Iris pigment epithelial cell (primary cell): ENCODE measurements around the gene SEC24B.
"Not testable (repeated sequence)": the region's sequence is repeated elsewhere in the genome, so short reads cannot be mapped to it uniquely, and the experiment has no call there.

ENCODE experiments used
- DNase-seq: peaks from one replicate; pipeline ENCODE4 v3.0.0-alpha.2; 2011; ENCODE audit warnings: low read depth

Gene SEC24B

GRCh38 chr4:109506890-109507289 is 73.3 kb downstream of the SEC24B start:
- DNase-seq: no peak

- no peak for DNase-seq
Measured at GRCh38 chr4:109510687-109511086, 77.1 kb downstream of the SEC24B start.

- DNase-seq: no peak
Measured at GRCh38 chr4:109511414-109511813, 77.8 kb downstream of the SEC24B start.

- not testable (repeated sequence) for DNase-seq
Measured at GRCh38 chr4:109513368-109513767, 79.8 kb downstream of the SEC24B start.

- DNase-seq: no peak
Measured at GRCh38 chr4:109532182-109532581, 98.6 kb downstream of the SEC24B start.

GRCh38 chr4:109545401-109545800 is 111.8 kb downstream of the SEC24B start:
- DNase-seq: no peak

- DNase-seq: no peak
Measured at GRCh38 chr4:109547394-109547793, 113.8 kb downstream of the SEC24B start.

- peak; percentile 94 for DNase-seq
Measured at GRCh38 chr4:109548655-109549054, 115.0 kb downstream of the SEC24B start.

GRCh38 chr4:109552237-109552636 is 118.6 kb downstream of the SEC24B start:
- no peak for DNase-seq

GRCh38 chr4:109553130-109553529 is 119.5 kb downstream of the SEC24B start:
- DNase-seq: no peak

GRCh38 chr4:109554971-109555370 is 121.4 kb downstream of the SEC24B start:
- no peak for DNase-seq

- no peak for DNase-seq
Measured at GRCh38 chr4:109557433-109557832, 123.8 kb downstream of the SEC24B start.

- DNase-seq: not testable (repeated sequence)
Measured at GRCh38 chr4:109558095-109558494, 124.5 kb downstream of the SEC24B start.

GRCh38 chr4:109559625-109559982 is 126.0 kb downstream of the SEC24B start:
- DNase-seq: peak; percentile 52

- DNase-seq: peak; percentile 95
Measured at GRCh38 chr4:109559983-109560686, 126.5 kb downstream of the SEC24B start, which contains the start of gene MCUB. Gene MCUB, plus strand, starts transcription at chr4:109560246. Its CDS starts 92 bp downstream, at chr4:109560338.

GRCh38 chr4:109560687-109561461 is 127.3 kb downstream of the SEC24B start:
- peak; percentile 87 for DNase-seq

GRCh38 chr4:109562457-109563239 is 129.0 kb downstream of the SEC24B start:
- DNase-seq: no peak

- no peak for DNase-seq
Measured at GRCh38 chr4:109571494-109571893, 137.9 kb downstream of the SEC24B start.

GRCh38 chr4:109572154-109572553 is 138.5 kb downstream of the SEC24B start:
- no peak for DNase-seq

GRCh38 chr4:109574443-109574850 is 140.8 kb downstream of the SEC24B start:
- DNase-seq: peak; percentile 31

- DNase-seq: no peak
Measured at GRCh38 chr4:109574931-109575804, 141.6 kb downstream of the SEC24B start.

GRCh38 chr4:109576462-109576861 is 142.8 kb downstream of the SEC24B start:
- peak; percentile 42 for DNase-seq
